Measurements from ENCODE around the gene IL2RG.

The IL2RG gene

DNA sequence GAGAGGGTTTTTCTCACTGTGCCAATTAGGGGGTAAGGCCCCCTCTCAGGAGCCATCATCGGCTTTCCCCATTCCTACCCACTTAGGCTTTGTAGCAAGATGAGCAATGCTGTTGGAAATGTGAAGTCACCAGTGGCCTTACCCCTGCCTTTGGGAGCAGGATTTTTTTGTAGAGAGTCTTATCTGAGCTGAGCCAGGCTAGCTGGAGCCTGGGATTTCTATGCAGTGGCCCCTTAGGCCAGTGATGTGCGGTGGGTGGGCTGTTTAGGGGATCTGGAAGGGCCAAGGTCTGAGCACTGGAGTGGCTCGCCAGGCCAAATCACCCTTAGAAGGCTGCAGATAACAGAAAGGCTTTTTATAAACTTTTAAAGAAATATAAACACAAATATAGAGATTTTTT is 9.1 kb downstream of the IL2RG start:
- TF ChIP-seq, protein P1, sequence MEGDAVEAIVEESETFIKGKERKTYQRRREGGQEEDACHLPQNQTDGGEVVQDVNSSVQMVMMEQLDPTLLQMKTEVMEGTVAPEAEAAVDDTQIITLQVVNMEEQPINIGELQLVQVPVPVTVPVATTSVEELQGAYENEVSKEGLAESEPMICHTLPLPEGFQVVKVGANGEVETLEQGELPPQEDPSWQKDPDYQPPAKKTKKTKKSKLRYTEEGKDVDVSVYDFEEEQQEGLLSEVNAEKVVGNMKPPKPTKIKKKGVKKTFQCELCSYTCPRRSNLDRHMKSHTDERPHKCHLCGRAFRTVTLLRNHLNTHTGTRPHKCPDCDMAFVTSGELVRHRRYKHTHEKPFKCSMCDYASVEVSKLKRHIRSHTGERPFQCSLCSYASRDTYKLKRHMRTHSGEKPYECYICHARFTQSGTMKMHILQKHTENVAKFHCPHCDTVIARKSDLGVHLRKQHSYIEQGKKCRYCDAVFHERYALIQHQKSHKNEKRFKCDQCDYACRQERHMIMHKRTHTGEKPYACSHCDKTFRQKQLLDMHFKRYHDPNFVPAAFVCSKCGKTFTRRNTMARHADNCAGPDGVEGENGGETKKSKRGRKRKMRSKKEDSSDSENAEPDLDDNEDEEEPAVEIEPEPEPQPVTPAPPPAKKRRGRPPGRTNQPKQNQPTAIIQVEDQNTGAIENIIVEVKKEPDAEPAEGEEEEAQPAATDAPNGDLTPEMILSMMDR (IDR thresholded peaks at IDR 0.05; ENCODE audit: low read depth, low read length, missing control alignments): no peak
- H3K4me3 ChIP-seq (replicated peaks; ENCODE audit: low read depth, low read length): no peak overlapping the region
- no peak for DNase-seq (ENCODE audit: extremely low read depth, low read depth)

DNA sequence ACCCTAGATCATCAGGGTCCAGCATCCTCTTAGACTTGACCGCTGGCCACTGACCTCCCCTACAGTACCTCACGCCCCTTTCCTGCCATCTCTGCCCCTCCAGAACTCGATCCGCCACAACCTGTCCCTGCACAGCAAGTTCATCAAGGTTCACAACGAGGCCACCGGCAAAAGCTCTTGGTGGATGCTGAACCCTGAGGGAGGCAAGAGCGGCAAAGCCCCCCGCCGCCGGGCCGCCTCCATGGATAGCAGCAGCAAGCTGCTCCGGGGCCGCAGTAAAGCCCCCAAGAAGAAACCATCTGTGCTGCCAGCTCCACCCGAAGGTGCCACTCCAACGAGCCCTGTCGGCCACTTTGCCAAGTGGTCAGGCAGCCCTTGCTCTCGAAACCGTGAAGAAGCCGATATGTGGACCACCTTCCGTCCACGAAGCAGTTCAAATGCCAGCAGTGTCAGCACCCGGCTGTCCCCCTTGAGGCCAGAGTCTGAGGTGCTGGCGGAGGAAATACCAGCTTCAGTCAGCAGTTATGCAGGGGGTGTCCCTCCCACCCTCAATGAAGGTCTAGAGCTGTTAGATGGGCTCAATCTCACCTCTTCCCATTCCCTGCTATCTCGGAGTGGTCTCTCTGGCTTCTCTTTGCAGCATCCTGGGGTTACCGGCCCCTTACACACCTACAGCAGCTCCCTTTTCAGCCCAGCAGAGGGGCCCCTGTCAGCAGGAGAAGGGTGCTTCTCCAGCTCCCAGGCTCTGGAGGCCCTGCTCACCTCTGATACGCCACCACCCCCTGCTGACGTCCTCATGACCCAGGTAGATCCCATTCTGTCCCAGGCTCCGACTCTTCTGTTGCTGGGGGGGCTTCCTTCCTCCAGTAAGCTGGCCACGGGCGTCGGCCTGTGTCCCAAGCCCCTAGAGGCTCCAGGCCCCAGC is 10.5 kb downstream of the IL2RG start:
- H3K4me3 ChIP-seq (replicated peaks; ENCODE audit: low read depth, low read length): no peak overlapping the region
- DNase-seq (ENCODE audit: extremely low read depth, low read depth): no peak

DNA sequence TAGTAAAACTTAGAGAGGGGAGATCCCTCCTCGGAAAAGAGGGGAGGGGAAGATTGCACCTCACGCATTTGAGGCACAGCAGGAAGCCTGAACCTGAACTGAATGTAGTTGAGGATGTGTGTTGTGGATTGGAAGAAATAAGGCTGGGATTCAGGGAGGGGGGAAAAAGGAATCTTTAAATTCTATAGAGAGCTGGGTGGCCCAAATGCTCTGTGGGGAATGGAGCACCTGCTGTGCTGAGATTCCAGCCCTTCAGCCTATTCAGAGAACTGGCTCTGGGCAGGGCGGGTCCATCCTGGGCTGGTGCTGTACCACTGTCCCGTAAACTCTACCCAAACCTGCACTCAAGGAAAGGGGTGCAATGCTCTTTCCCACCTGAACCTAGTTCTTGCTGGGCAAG is 11.6 kb downstream of the IL2RG start:
- TF ChIP-seq, protein P1 (IDR thresholded peaks at IDR 0.05; ENCODE audit: low read depth, low read length, missing control alignments): no peak
- no peak for DNase-seq (ENCODE audit: extremely low read depth, low read depth)
- H3K4me3 ChIP-seq (replicated peaks; ENCODE audit: low read depth, low read length): no peak overlapping the region

More for the DNA sequence above, 10.5 kb downstream of the IL2RG start:
- TF ChIP-seq, protein P1 (IDR thresholded peaks at IDR 0.05; ENCODE audit: low read depth, low read length, missing control alignments): no peak

DNA sequence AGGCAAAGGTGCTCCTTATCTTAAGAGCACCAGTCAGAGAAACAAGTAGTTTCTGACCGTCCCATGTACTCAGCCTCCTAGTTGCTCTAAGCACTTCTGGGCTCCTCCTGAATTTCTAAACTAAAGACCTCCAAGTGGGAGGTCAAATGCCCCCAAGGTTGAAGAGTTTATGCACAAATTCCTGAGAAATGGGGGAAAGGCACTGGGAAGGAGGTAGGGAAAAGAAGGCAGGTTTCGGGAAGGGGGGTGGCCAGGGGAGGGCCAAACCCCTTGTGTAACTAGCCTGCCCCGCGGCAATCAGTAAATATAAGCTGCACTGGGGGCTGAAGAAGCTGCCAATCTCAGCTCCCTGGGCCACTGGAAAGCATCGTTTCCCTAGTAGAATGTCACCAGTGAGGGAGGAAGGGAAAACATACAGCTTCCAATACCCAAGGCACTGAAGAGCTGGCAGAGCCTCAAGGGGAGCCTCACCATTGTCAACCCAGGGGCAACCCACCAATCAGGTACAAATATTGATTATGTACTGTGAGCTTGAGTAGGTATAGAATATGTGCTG is 12.3 kb downstream of the IL2RG start:
- DNase-seq (ENCODE audit: extremely low read depth, low read depth): no peak
- TF ChIP-seq, protein P1 (IDR thresholded peaks at IDR 0.05; ENCODE audit: low read depth, low read length, missing control alignments): no peak
- H3K4me3 ChIP-seq (replicated peaks; ENCODE audit: low read depth, low read length): no peak overlapping the region

DNA sequence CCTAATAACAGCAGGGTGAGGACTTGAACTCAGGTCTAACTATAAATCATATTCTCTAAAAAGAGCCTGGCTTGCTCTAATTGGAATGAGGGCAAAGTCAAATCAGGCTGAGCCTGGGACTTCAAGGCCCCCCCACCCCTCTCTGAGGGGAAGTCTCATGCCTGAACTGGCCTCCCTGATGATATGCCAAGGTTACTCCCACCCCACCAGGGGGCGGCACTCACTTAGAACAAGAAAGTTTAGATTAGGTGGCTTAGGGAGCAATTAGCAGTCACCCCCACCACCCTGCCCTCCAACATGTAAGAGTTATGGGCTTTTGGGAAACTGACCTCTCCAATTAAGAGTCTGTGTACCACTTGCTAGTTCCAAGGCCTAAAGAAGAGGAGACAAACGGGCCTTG is 13.1 kb downstream of the IL2RG start:
- H3K4me3 ChIP-seq (replicated peaks; ENCODE audit: low read depth, low read length): no peak overlapping the region

DNA sequence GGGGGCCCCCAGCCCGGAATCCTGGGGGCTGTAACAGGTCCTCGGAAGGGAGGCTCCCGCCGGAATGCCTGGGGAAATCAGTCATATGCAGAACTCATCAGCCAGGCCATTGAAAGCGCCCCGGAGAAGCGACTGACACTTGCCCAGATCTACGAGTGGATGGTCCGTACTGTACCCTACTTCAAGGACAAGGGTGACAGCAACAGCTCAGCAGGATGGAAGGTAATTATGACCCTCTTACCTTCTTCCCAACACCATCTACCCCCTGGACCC is 14.7 kb downstream of the IL2RG start:
- TF ChIP-seq, protein P1 (IDR thresholded peaks at IDR 0.05; ENCODE audit: low read depth, low read length, missing control alignments): no peak
- no peak for DNase-seq (ENCODE audit: extremely low read depth, low read depth)
- peak overlapping the region; percentile 53 for H3K4me3 ChIP-seq (replicated peaks; ENCODE audit: low read depth, low read length)

More for the DNA sequence above, 13.1 kb downstream of the IL2RG start:
- DNase-seq (ENCODE audit: extremely low read depth, low read depth): no peak
- TF ChIP-seq, protein P1 (IDR thresholded peaks at IDR 0.05; ENCODE audit: low read depth, low read length, missing control alignments): peak; percentile 51

Measured in HFF-Myc (cell line).